ENCODE measurements around the gene GTF2H2C. TPM values are rescaled to one million over a fixed set of nuclear protein-coding genes. Genes with fewer than 3 reads are reported as not detected.
"Not testable (repeated sequence)": the region's sequence is repeated elsewhere in the genome, so short reads cannot be mapped to it uniquely, and the experiment has no call there.

GTF2H2C gene
- total RNA-seq, 1 experiment from 2014 or later: 58.9 TPM

DNA sequence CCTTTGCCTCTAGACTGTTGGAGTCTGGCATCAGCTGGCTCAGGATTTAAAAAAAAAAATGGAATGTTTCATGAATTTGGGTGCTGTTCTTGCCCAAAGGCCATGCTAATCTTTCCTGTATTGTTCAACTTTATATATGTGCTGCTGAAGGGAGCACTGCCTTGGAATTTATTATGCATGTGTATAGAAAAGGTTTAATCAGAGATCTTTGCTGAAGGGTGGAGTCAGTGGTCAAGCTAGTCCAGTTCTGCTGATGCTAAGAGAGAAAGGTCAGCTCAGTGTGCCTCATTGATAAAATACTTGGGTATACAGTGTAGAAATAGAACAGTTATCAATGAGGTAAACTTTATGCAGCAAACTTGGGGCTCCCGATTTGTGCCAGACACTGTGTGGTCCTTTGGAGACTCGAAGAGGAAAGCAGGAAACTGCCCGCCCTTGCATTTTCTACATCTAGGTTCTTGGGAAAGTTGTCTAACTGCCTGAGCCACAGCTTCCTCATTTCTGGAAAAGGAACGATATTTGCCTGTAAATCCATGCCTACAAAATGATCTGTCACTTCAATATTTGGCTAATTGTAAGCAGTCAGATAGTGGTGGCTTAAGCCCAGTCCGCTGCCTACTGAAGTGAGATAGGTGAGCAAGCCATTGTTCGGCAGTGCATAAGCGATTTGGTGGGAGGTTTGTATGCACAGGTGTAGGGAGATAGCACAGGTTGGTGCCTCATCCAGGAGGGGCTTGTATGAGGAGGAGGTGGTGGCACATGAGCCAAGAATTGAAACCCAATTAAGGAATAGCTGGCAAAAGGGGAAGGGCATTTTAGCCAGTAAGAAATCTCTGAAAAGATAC, 29.2 kb upstream of the GTF2H2C start:
- Histone ChIP-seq H3K9me3 (ENCODE audit: low read depth, low read length, poor library complexity, severe bottlenecking) (no peaks in the 10 kb centered on the region), H3K27me3 (replicated peaks; ENCODE audit: insufficient read depth, low read depth, low read length, poor library complexity) (no peaks in the 10 kb centered on the region), H3K36me3 (ENCODE audit: insufficient read depth, low read length, poor library complexity, severe bottlenecking) (no peaks in the 10 kb centered on the region), H3K4me3 (ENCODE audit: low read depth, low read length, poor library complexity, severe bottlenecking) (no peak overlapping the region), H3K27ac (ENCODE audit: low read depth, low read length, poor library complexity, severe bottlenecking) (no peak overlapping the region), H3K4me1 (ENCODE audit: insufficient read depth, low read length, poor library complexity, severe bottlenecking) (no peaks in the 10 kb centered on the region)
- ChIA-PET CTCF (no interaction called here), POLR2A (ENCODE audit: low non-redundant PET) (no interaction called here)
- TF ChIP-seq EZH2 (IDR thresholded peaks at IDR 0.05; ENCODE audit: borderline replicate concordance, low read depth, low read length, poor library complexity, severe bottlenecking): no peak
- TF ChIP-seq, protein P1, sequence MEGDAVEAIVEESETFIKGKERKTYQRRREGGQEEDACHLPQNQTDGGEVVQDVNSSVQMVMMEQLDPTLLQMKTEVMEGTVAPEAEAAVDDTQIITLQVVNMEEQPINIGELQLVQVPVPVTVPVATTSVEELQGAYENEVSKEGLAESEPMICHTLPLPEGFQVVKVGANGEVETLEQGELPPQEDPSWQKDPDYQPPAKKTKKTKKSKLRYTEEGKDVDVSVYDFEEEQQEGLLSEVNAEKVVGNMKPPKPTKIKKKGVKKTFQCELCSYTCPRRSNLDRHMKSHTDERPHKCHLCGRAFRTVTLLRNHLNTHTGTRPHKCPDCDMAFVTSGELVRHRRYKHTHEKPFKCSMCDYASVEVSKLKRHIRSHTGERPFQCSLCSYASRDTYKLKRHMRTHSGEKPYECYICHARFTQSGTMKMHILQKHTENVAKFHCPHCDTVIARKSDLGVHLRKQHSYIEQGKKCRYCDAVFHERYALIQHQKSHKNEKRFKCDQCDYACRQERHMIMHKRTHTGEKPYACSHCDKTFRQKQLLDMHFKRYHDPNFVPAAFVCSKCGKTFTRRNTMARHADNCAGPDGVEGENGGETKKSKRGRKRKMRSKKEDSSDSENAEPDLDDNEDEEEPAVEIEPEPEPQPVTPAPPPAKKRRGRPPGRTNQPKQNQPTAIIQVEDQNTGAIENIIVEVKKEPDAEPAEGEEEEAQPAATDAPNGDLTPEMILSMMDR (conservative IDR thresholded peaks at IDR 0.05; ENCODE audit: low read depth, low read length): no peak
- DNase-seq (ENCODE audit: low spot score): no peak
- BruUV-seq (replicated peaks): no TSS peak
- intact Hi-C loops (cut with micrococcal nuclease; ENCODE audit: unreplicated experiment): no loop called here

DNA sequence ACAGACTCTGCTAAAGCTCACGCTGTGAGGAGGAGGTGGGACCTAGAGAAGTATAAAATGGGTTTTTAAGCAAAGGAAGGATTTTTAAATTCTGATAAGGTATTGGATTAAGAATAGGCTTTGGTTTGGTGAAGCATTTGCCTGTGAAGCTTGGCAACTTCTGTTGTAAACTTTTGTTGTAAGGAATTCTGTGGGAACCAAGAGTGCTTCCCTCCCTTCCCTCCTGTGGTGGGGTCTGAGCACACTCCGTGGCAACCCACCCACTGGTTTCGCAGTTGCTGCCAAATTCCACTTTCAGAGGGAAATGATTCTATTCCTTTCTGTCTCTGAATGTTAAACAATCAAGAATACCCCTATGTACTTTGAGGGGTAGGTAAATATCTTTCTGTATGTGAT, 28.6 kb upstream of the GTF2H2C start:
- CTCF ChIA-PET: no interaction called here
- intact Hi-C loops (cut with micrococcal nuclease; ENCODE audit: unreplicated experiment): no loop called here

DNA sequence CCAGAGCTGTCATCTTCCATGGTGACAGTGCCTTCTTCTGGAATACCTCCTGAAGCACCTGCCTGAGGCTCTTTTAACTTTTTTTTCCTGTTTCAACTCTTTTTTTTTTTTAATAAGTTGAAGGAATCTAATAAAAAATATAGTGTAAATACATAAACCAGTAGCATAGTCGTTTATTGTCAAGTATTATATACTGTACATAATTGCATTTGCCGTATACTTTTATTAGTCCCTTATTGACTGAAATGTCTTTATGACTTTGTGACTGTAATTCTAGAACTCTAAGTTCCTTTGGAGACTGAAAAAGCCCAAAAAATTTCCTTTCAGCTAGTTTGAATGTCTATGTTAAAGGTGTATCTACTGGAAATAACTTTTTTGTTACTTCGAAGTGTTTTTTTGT, 22.1 kb upstream of the GTF2H2C start:
- BruUV-seq (replicated peaks); intact Hi-C loops (cut with micrococcal nuclease; ENCODE audit: unreplicated experiment): not testable (repeated sequence)

More for the DNA sequence above, 28.6 kb upstream of the GTF2H2C start:
- Histone ChIP-seq H3K4me3 (ENCODE audit: low read depth, low read length, poor library complexity, severe bottlenecking) (no peak overlapping the region), H3K27ac (ENCODE audit: low read depth, low read length, poor library complexity, severe bottlenecking) (no peak overlapping the region), H3K36me3 (ENCODE audit: insufficient read depth, low read length, poor library complexity, severe bottlenecking) (no peaks in the 10 kb centered on the region), H3K27me3 (replicated peaks; ENCODE audit: insufficient read depth, low read depth, low read length, poor library complexity) (no peaks in the 10 kb centered on the region), H3K4me1 (ENCODE audit: insufficient read depth, low read length, poor library complexity, severe bottlenecking) (no peaks in the 10 kb centered on the region), H3K9me3 (ENCODE audit: low read depth, low read length, poor library complexity, severe bottlenecking) (no peaks in the 10 kb centered on the region)
- no TSS peak for BruUV-seq (replicated peaks)
- POLR2A ChIA-PET (ENCODE audit: low non-redundant PET): no interaction called here
- DNase-seq (ENCODE audit: low spot score): no peak
- TF ChIP-seq EZH2 (IDR thresholded peaks at IDR 0.05; ENCODE audit: borderline replicate concordance, low read depth, low read length, poor library complexity, severe bottlenecking): no peak
- TF ChIP-seq, protein P1 (conservative IDR thresholded peaks at IDR 0.05; ENCODE audit: low read depth, low read length): no peak

DNA sequence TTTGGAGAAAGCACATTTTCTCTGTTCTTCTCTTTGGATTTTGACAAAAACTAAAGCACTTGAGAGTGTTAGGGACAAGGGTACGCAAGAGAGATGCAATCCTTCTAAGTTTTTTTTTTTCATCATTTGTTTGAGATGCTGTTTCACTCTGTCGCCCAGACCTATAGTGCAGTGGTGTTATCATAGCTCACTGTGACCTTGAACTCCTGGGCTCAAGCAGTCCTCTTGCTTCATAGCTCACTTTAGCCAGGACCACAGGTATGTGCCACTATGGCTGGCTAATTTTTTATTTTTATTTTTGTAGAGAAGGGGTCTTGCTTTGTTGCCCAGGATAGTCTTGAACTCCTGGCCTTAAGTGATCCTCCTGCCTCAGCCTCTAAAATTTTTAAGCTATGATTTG, 21.3 kb upstream of the GTF2H2C start:
- H3K27ac ChIP-seq (ENCODE audit: low read depth, low read length, poor library complexity, severe bottlenecking); H3K27me3 ChIP-seq (replicated peaks; ENCODE audit: insufficient read depth, low read depth, low read length, poor library complexity); POLR2A ChIA-PET (ENCODE audit: low non-redundant PET); CTCF ChIA-PET; H3K36me3 ChIP-seq (ENCODE audit: insufficient read depth, low read length, poor library complexity, severe bottlenecking); DNase-seq (ENCODE audit: low spot score); H3K4me3 ChIP-seq (ENCODE audit: low read depth, low read length, poor library complexity, severe bottlenecking); H3K9me3 ChIP-seq (ENCODE audit: low read depth, low read length, poor library complexity, severe bottlenecking); BruUV-seq (replicated peaks); intact Hi-C loops (cut with micrococcal nuclease; ENCODE audit: unreplicated experiment); H3K4me1 ChIP-seq (ENCODE audit: insufficient read depth, low read length, poor library complexity, severe bottlenecking): not testable (repeated sequence)

More for the DNA sequence above, 22.1 kb upstream of the GTF2H2C start:
- H3K36me3 ChIP-seq (ENCODE audit: insufficient read depth, low read length, poor library complexity, severe bottlenecking); H3K4me1 ChIP-seq (ENCODE audit: insufficient read depth, low read length, poor library complexity, severe bottlenecking); H3K27me3 ChIP-seq (replicated peaks; ENCODE audit: insufficient read depth, low read depth, low read length, poor library complexity); DNase-seq (ENCODE audit: low spot score); H3K9me3 ChIP-seq (ENCODE audit: low read depth, low read length, poor library complexity, severe bottlenecking); H3K4me3 ChIP-seq (ENCODE audit: low read depth, low read length, poor library complexity, severe bottlenecking); CTCF ChIA-PET; H3K27ac ChIP-seq (ENCODE audit: low read depth, low read length, poor library complexity, severe bottlenecking); POLR2A ChIA-PET (ENCODE audit: low non-redundant PET): not testable (repeated sequence)

DNA sequence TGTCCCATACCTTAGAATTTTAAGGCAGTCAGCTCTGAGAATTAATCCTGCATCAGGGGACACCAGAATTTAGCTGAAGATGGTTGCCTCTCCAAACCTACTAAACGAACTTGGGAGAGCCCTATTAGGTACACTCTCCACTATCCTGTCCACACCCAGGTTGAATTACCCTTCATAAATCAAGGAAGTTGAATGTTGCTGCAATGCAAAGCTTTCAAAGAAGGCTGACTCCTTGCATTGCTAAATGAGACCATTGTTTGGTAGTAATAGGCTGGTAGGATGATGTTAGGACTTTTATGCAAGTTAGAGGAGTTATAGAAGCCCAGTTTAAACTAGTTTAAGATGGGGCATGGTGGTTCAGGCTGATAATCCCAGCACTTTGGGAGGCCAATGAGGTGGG, 18.6 kb upstream of the GTF2H2C start:
- H3K9me3 ChIP-seq (ENCODE audit: low read depth, low read length, poor library complexity, severe bottlenecking); H3K36me3 ChIP-seq (ENCODE audit: insufficient read depth, low read length, poor library complexity, severe bottlenecking); H3K4me3 ChIP-seq (ENCODE audit: low read depth, low read length, poor library complexity, severe bottlenecking); H3K27ac ChIP-seq (ENCODE audit: low read depth, low read length, poor library complexity, severe bottlenecking); DNase-seq (ENCODE audit: low spot score); intact Hi-C loops (cut with micrococcal nuclease; ENCODE audit: unreplicated experiment); POLR2A ChIA-PET (ENCODE audit: low non-redundant PET); CTCF ChIA-PET; H3K4me1 ChIP-seq (ENCODE audit: insufficient read depth, low read length, poor library complexity, severe bottlenecking); BruUV-seq (replicated peaks); H3K27me3 ChIP-seq (replicated peaks; ENCODE audit: insufficient read depth, low read depth, low read length, poor library complexity): not testable (repeated sequence)

DNA sequence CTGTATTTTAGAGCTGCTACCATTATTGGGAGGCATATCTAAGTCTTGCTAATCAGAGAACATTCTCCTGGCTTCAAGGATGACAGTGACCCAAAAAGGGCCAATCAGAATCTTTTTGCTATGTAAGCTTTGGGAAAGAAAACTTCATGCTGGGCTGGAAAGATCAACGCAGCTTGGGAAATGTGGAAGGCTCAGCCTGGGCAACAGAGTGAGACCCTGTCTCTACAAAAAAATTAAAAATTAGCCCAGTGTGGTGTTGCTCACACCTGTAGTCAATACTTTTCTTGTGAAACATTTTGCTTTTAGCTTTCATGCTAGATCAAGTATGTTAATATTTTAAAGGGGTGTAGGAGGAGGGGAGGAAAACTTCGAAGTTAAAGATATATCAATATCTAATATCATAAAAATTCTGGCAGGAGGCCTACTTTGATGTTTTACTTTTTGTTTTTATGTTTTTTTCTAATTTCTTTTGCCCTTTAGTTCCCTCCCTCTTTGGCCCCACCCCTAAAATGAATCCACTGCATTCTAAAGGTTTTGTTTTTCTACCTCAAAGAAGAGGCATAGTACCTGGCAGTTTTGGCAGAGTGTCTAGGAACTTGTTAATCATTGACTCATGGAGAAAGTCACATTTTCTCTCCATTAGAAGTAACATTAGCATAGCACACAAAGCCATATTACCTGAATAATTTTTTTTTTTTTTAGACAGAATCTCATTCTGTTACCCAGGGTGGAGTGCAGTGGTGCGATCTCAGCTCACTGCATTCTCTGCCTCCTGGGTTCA, 17.0 kb upstream of the GTF2H2C start:
- H3K27ac ChIP-seq (ENCODE audit: low read depth, low read length, poor library complexity, severe bottlenecking); BruUV-seq (replicated peaks); H3K4me1 ChIP-seq (ENCODE audit: insufficient read depth, low read length, poor library complexity, severe bottlenecking); DNase-seq (ENCODE audit: low spot score); H3K4me3 ChIP-seq (ENCODE audit: low read depth, low read length, poor library complexity, severe bottlenecking); POLR2A ChIA-PET (ENCODE audit: low non-redundant PET); H3K9me3 ChIP-seq (ENCODE audit: low read depth, low read length, poor library complexity, severe bottlenecking); CTCF ChIA-PET; intact Hi-C loops (cut with micrococcal nuclease; ENCODE audit: unreplicated experiment); H3K27me3 ChIP-seq (replicated peaks; ENCODE audit: insufficient read depth, low read depth, low read length, poor library complexity); H3K36me3 ChIP-seq (ENCODE audit: insufficient read depth, low read length, poor library complexity, severe bottlenecking): not testable (repeated sequence)
